ENCODE results near the gene EP400. TPM values are rescaled to one million over a fixed set of nuclear protein-coding genes. Genes with fewer than 3 reads are reported as not detected.

Gene EP400
- total and polyA plus RNA-seq, 2 of the 13 experiments (the other 11 are each of a cell fraction or from before 2014, with no cell fraction given): 4.9 to 5.0 TPM

DNA sequence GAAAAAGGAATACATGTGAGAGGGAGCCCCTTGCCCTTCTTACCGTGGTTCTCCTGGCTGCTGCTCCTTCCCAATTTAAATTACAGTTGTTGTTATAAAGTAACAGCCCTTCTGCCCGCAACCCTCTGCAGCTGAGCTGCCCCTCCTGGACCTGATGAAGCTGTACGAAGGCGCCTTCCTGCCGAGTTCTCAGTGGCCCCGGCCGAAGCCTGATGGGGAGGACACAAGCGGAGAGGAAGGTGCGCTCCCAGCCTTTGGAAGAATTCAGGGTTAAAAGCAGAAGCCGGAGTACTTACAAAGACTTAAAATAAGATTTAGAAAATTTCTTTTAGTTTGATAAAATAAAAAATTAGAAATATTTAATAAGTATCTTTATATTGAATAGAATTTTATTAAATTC, 55.2 kb downstream of the EP400 start (continued):
- TF ChIP-seq ATF1 (CRISPR knock-in tag; IDR thresholded peaks at IDR 0.05) (no peak), BRD4 (CRISPR knock-in tag; IDR thresholded peaks at IDR 0.05) (no peak), SRSF4 (IDR thresholded peaks at IDR 0.05; ENCODE audit: low read depth, low read length, poor library complexity, severe bottlenecking) (no peak), ETV6 (CRISPR knock-in tag; conservative IDR thresholded peaks at IDR 0.05) (no peak), MEF2D (CRISPR knock-in tag; IDR thresholded peaks at IDR 0.05) (no peak), IRF1 (CRISPR knock-in tag; IDR thresholded peaks at IDR 0.05; ENCODE audit: low read depth) (no peak), ZNF180 (CRISPR knock-in tag; IDR thresholded peaks at IDR 0.05; ENCODE audit: borderline replicate concordance, low read depth) (no peak), IRX3 (CRISPR knock-in tag; IDR thresholded peaks at IDR 0.05; ENCODE audit: borderline replicate concordance, low read depth) (no peak)
- TF ChIP-seq, protein P1, sequence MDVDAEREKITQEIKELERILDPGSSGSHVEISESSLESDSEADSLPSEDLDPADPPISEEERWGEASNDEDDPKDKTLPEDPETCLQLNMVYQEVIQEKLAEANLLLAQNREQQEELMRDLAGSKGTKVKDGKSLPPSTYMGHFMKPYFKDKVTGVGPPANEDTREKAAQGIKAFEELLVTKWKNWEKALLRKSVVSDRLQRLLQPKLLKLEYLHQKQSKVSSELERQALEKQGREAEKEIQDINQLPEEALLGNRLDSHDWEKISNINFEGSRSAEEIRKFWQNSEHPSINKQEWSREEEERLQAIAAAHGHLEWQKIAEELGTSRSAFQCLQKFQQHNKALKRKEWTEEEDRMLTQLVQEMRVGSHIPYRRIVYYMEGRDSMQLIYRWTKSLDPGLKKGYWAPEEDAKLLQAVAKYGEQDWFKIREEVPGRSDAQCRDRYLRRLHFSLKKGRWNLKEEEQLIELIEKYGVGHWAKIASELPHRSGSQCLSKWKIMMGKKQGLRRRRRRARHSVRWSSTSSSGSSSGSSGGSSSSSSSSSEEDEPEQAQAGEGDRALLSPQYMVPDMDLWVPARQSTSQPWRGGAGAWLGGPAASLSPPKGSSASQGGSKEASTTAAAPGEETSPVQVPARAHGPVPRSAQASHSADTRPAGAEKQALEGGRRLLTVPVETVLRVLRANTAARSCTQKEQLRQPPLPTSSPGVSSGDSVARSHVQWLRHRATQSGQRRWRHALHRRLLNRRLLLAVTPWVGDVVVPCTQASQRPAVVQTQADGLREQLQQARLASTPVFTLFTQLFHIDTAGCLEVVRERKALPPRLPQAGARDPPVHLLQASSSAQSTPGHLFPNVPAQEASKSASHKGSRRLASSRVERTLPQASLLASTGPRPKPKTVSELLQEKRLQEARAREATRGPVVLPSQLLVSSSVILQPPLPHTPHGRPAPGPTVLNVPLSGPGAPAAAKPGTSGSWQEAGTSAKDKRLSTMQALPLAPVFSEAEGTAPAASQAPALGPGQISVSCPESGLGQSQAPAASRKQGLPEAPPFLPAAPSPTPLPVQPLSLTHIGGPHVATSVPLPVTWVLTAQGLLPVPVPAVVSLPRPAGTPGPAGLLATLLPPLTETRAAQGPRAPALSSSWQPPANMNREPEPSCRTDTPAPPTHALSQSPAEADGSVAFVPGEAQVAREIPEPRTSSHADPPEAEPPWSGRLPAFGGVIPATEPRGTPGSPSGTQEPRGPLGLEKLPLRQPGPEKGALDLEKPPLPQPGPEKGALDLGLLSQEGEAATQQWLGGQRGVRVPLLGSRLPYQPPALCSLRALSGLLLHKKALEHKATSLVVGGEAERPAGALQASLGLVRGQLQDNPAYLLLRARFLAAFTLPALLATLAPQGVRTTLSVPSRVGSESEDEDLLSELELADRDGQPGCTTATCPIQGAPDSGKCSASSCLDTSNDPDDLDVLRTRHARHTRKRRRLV (CRISPR knock-in tag; IDR thresholded peaks at IDR 0.05): no peak
